HG03108 (cell line): Measurements from ENCODE around the gene UBE3C.
"Not testable (repeated sequence)": the region's sequence is repeated elsewhere in the genome, so short reads cannot be mapped to it uniquely, and the experiment has no call there.

Experiments
- ATAC-seq: cut with Tn5 transposase; IDR thresholded peaks from one replicate; pipeline ENCODE4 v1.9.1; 2021; ENCODE audit warnings: moderate library complexity; ENCODE audit not compliant: unreplicated experiment

Gene UBE3C

DNA sequence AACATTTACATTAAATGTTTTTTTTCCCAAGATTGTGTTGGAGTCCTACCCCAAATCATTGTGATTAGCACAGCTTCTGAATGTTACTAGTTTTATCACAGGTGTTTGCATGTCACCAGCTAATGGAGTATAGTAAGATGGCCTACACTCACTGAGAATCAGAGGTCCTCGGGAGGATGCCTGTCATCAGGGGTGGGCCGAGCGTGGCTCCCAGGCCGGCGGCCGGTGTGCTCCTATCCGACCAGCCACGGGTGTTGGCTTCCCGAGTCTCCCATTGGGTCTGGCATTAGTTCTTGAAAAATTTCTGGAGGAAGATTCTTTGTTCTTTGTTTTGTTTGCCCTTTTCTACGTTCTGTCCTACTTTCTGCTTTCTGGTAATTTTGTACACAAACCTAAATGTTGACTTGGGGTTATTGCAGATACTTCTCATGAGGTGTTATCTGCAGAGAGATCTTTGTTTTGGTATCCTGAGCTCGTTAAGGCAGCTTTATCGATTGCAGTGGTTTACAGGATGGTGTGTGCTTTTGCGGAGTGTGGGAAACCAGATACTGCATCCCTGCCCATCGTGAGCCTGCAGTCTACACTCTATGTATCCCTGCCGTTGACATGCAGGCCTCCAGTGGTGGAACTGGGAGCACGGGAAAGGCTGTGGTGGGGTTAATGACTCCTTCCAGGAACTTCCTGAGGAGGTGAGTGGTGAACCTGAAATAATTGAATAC, 130.8 kb downstream of the UBE3C start:
- no peak for ATAC-seq

DNA sequence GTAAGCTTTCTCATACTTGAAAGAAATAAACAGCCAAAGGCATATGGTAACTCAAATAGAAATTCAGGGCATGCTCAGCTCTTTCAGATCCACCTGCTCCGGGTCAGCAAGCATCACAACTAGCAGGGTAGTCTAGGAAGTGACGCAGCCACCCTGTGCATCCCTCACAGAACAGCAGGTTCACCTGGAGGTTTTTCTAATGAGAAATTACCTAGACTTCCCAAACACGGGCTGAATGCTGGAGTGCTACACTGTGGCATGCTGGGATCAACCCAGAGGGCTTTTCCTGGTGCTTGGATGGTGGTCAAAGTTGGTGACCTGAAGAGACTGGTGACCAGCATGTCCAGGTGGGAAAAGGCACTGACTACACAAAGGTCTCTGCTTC, 131.3 kb downstream of the UBE3C start:
- ATAC-seq, result no peak

DNA sequence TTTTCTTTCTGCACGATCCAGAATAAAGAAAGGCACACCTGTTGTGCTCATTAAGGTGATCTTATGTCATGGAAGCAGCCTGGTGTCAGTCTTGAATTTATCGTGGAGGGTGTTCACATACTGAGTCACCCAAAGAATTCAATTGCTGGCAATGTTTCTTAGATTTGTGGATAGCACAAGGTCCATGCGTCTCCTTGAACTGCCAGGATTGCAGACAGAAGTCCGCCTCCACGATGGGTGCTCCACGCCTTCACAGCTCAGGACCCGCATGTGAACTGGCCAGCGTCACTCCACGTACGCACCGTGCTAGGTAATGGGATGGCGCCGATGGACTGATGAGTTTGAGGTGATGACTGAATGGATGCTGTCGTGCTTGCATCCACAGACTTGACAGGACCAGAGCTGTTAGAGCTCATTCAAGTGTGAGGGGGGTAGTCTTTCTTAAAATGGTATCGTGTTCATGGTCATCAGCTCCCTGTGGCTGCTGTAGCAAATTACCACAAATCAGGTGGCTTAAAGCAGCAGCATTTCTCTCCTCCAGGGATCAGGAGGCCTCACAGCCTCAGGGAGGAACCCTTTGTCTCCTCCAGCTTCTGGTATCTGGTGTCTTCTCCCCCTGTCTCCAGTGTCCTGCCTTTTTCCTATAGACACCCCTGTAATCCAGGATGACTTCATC, 132.7 kb downstream of the UBE3C start:
- ATAC-seq, result no peak

DNA sequence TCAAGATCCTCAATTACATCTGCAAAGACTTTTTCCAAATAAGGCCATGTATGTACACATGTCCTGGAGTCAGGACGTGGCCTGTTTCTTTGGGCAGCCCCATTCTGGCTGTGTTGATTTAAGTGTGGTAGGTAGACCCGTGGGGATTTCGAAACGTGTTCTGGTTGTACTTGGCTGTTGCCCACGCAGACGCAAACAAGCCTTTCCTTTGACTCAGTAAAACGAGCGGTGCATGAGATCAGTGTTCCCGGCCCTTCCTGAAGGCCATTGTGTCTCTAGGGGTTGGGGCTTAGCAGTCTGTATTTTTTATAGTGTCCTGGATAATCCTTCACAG, 133.2 kb downstream of the UBE3C start:
- ATAC-seq, result no peak

DNA sequence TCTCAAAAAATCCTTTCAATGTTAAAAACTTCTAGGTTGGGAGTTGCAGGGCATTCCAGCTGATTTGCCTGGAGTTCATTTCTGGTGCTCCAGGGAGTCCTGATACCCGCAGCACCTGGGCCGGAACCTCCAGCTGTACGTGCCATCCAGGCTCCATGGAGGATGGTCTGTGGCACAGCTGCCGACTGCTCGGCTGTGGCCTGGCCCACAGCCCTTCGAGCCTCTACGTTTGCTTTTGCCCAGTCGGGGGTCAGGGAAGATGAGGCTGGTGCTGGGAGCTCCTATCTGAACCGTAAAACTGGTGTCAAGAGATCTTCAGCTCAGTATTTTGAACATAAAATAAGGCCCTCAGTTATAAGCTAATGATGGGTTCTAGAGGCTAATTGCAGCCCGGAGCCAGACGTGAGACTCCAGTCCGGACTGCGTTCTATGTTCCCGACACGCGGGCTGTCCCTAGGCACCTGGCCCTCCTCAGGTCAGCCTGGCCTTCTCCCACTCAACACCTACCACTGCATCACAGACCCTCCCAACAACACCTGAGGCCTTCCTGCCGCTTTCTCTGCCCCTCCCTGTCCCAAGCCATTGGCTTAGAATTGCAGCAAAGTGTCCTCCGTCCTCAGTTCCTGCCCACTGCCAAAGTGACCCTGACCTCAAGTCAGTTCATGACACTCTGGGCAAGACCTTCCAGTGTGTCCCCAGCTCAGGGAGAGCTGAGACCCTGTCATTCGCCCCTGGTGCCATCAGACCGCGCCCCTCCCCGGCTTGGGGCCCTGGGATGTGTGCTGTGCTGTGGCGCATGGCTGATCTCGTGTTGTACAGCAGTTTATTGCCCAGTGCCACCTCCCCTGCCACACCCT, 133.9 kb downstream of the UBE3C start:
- no peak for ATAC-seq

DNA sequence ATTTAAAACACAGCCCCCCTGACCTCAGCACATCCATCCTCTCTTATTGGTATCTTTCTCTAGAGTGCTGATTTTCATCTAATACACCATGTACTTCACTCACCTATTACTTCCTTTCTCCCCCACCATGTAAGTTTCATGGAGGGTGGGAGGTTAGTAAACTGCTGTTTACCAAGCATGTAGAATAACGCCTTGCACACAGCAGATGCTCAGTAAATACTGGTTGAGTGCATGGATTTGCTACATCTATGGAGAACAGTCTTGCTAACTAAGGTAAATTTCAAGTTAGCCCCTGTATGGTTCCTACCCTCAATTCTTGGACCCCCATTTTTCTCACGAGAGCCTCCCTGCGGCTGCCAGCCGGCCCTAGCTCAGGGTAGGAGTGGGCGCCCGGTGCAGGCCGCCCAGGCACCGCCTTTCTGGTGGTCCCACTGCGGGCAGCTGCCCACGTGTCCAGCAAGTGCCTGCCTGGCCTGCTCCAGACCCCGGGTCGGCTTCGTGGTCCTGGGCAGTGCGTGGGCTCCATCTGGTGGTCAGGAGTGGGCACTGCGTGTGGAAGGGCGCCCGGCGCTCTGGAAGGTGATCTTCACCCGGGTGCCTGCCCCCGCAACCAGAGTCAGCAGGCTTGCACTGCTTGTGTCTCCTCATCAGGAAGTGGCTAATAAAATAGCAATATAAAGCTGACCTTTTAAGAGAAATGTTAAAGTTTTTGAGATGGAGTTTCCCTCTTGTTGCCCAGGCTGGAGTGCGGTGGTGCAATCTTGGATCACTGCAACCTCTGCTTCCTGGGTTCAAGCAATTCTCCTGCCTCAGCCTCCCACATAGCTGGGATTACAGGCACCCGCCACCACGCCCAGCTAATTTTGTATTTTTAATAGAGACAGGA, 134.7 kb downstream of the UBE3C start:
- ATAC-seq, result peak; percentile 76

DNA sequence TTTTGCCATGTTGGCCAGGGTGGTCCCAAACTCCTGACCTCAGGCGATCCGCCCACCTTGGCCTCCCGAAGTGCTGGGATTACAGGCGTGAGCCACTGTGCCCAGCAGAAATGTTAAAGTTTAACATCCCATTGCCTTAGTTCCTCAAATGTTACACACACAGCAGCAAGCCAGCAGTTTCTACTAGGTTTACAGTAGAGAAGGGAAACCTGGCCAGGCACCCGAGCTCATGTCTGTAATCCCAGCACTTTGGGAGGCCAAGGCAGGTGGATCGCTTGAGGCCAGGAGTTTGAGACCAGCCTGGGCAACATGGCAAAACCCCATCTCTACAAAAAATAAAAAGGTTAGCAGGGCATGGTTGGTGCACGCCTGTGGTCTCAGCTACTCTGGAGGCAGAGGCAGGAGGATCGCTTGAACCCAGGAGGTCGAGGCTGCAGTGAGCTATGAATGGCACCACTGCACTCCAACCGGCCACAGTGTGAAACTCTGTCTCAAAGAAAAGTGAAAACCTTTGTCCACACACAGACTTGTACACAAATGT, 135.4 kb downstream of the UBE3C start:
- not testable (repeated sequence) for ATAC-seq

DNA sequence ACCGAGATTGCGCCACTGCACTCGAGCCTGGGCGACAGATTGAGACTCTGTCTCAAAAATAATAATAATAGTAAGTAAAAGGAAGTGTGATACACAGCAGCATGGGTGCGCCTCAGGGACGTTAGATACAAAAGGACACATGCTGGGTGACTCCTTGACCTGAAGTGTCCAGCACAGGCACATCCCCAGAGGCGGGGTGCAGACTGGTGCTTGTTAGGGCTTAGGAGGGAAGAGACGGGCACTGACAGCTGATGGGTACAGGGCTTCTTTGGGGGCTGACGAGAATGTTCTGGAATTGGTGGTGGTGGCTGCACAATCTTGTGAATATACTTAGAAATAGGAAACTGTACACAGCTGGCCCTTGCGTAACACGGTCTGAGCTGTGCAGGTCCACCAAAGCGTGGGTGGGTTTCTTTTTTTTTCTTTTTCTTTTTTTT, 136.3 kb downstream of the UBE3C start:
- no peak for ATAC-seq

DNA sequence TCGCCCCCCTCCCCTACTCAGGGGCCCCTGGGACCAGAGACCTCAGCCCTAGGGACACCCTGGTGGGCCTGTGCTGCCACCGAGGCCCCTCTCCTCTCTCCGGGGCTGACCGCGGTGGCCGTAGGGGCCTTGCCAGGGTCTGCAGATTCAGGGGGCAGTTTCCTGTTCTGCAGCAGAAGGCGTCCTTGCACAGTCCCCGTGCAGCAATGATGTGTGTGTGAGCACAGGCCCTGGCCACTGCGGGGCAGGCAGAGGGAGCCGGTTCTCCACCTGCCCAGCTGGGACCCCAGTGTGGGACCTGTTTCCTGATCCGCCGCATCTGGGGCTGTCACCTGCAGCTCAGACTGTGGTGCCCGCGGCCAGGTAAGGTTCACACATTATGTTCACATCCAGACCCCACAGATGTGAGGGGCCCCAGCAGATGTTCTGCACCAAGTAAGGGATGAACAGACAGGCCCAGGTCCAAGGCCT, 137.4 kb downstream of the UBE3C start:
- no peak for ATAC-seq

DNA sequence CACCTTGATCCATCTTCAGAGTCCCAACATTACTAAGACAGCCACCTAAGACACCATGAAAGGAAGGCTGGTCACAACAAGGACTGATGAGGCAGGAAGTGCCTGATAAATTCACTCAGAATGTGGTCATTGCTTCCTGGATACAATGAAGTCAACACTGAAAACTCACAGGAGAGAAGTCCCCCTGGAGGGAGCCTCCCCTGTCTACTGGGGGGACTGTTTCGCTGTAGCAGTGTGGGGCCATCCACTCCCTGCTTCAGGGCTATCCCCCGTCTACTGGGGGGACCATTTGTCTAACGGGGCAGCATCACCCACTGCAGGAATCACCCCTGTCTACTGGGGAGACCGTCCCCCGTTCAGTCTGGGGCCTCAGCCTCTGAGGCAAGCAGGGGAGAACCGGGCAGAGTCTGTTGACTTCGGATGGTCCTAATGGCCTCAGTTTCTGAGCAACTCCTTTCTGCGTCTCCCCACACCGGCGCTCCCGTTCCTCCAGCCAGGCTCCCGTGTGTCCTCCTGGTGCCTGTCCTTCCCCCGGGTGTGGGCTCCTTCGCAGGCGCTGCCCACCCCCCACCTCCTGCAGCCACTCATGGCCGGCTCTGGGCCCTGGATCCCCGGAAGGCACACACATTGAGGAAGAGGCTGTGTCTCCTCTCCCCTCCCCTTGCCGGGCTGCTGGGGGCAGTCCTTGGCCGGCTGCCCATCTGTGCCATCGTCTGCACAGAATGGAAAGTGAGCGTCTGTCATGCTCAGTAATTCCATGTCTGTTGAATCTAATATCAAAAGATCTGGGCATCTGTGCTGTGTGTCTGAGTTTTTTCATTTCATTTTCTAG, 138.2 kb downstream of the UBE3C start:
- ATAC-seq, result no peak

DNA sequence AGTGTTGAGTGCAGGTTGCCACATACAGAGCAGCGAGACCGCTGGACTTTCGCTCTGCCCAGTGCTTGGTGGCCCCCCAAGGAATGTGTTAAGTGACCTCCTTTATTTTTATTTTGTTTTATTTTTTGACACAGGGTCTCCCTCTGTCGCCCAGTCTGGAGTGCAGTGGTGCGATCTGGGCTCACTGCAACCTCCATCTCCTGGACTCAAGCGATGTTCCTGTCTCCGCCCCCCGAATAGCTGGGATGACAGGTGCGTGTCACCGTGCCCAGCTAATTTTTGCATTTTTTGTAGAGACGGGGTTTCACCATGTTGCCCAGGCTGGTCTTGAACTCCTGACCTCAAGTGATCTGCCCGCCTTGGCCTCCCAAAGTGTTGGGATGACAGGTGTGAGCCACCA, 138.8 kb downstream of the UBE3C start:
- ATAC-seq, result not testable (repeated sequence)

DNA sequence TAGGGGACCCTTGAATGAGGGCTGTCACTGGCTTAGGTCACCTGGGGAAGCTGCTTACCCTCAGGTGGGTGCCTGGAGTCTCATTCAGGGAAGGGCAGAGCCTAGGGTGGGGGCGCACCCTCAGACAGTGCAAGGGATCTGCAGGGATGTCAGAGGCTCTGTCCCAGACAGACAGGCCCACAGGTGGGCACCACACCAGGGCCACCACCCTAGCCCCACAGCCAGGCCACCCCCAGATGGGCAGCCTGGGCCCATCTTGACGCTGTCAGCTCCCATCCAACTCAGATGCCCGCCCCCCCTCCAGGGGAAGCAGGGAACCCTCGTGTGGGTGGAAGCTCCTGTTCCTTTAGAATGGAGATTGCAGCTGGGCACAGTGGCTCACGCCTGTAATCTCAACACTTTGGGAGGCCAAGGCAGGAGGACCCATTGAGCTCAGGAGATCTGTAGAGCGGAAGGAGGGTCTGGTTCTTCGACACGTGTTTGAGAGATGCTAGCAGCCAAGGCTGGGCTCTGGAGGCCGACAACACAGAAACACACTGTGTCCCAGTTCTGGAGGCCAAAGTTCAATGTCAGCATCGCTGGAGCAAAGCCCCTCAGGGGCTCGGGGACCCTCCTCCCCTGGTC, 139.6 kb downstream of the UBE3C start:
- ATAC-seq, result no peak

DNA sequence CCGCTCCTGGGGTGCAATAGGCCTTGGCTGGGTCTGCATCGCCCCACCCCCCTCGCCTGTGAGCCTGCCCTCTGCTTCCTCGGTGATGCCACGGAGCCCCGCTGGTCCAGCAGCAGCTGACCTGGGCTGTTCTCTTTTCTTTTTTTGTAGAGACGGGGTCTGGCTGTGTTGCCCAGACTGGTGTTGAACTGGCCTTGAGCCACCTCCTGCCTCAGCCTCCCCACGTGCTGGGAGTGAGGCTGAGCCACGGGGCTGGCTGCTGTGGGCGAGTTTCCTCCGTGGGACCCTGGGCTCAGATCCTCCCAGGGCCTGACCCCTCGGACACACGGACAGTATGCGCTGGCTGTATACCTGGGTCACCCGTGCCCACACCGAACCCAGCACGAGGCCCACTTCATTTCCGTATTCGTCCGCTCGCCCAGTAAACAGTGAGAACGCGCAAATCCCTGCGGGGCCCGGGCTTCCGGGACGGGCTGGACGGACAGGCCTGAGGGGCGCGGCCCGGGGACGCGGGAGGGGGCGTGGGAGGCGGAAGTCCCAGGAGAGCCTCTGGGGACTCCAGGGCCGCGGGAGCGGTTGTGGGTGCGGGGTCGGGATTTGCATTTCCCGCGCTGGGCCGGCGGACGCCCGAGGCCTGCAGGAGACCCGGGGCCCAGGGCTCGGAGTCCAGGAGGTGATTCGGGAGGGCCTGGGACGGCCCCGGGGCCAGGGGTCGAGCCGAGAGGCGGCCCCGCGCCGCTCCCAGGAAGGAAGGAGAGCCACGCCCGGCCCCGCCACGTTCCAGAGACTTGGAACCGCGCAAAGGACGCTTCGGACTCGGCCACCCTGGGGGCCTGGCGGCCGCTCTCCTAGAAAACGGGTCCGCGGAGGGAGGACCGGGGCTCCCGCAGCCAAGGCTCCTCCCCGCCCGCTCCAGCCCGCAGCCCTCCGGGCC, 140.3 kb downstream of the UBE3C start:
- peak; percentile 37 for ATAC-seq

DNA sequence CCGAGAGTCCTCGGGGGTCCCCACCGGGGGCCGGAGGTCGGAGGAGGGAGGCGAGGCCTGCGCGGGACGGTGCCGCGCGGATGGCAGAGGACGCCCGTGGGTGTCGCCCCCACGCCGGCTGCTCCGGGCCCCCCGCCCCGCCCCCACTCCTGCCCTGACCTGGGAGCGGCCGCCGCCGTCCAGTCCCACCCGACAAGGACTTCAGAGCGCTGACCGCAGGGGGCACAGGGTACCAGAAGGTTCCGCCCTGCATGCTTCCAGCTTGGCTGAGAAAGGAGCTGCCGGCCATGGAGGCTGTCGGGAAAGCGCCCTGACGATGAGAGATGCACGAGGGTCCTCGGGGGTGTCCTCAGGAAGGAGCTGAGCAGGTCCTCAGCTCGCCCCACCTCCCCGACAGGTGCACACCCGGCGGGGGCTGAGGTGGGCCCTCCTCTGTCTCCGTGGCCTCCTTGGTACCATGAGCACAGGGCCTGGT, 141.1 kb downstream of the UBE3C start:
- ATAC-seq, result no peak

DNA sequence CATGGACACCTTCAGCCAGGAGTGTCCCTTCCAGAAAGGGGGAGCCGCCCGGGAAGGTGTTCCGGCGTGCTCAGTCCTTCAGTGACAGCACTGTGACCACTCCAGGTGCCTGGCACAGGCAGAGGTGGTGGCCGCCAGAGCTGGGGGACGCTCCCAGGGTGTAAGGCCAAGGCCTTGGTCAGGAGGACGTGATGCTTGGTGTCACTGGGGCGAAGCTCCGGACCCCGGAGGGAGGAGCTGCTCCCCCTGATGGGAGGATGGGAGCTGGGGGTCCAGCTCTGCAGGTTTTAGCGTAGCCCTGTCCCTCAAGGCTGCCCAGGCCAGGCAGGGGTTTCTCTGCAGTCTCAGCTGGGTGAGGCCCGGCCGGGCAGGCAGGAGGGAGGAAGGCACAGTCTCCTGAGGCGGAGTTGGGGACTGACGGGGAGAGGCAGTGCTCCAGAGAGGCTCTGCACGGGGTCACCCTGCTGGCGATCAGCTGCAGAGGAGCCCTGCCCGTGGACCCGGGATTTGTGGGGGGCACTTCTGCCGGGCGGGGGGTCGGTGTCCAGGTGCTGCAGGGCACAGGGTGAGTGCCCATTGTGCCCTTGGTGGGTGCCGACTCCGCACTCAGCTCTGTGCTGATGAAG, 141.6 kb downstream of the UBE3C start:
- no peak for ATAC-seq

DNA sequence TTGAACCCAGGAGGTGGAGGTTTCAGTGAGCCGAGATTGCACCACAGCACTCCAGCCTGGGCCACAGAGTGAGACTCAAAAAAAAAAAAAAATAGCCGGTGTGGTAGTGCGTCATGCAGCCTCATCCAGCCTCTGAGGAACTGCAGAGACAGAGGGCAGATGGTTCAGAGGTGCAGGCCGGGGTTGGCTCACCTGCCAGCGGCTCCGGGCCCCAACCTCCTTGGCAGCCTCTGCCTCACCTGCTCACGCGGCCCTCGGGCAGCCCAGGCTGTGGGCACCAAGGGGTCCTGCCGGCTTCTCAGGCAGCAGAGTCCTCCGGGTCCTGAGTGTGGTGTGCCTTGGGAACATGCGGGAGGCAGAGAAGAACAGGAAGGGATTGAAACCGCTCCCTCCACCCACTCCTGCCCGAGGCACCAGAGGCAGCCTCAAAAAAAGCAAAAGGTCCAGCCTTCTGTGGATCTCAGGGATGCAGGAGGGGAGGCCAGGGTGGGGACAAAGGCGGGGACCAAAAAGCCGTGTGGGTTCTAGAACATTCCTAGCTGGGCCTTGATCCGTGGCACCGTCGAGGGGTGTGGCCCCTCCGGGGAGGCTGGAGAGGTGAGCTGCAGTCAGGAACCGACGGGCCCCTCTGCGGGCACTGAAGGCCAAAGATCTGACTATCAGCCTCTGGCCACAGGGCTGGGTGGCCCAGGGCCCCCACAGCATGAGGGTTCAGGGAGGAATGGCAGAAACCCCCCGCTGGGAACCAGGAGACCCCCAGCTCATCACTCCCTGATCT, 142.7 kb downstream of the UBE3C start:
- ATAC-seq, result no peak
